LNCAP (cell line): ENCODE data around the gene CAMTA1.

ENCODE experiments used
- TF ChIP-seq, protein P1 (sequence below): fragments of 450-650 bp; IDR thresholded peaks from 2 replicates; pipeline ENCODE4 v1.5.1; 2017; ENCODE audit warnings: mild to moderate bottlenecking

CAMTA1 gene

GRCh38 chr1:7476402-7476801, 691.1 kb downstream of the CAMTA1 start:
- TF ChIP-seq, protein P1, sequence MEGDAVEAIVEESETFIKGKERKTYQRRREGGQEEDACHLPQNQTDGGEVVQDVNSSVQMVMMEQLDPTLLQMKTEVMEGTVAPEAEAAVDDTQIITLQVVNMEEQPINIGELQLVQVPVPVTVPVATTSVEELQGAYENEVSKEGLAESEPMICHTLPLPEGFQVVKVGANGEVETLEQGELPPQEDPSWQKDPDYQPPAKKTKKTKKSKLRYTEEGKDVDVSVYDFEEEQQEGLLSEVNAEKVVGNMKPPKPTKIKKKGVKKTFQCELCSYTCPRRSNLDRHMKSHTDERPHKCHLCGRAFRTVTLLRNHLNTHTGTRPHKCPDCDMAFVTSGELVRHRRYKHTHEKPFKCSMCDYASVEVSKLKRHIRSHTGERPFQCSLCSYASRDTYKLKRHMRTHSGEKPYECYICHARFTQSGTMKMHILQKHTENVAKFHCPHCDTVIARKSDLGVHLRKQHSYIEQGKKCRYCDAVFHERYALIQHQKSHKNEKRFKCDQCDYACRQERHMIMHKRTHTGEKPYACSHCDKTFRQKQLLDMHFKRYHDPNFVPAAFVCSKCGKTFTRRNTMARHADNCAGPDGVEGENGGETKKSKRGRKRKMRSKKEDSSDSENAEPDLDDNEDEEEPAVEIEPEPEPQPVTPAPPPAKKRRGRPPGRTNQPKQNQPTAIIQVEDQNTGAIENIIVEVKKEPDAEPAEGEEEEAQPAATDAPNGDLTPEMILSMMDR, result no peak

DNA sequence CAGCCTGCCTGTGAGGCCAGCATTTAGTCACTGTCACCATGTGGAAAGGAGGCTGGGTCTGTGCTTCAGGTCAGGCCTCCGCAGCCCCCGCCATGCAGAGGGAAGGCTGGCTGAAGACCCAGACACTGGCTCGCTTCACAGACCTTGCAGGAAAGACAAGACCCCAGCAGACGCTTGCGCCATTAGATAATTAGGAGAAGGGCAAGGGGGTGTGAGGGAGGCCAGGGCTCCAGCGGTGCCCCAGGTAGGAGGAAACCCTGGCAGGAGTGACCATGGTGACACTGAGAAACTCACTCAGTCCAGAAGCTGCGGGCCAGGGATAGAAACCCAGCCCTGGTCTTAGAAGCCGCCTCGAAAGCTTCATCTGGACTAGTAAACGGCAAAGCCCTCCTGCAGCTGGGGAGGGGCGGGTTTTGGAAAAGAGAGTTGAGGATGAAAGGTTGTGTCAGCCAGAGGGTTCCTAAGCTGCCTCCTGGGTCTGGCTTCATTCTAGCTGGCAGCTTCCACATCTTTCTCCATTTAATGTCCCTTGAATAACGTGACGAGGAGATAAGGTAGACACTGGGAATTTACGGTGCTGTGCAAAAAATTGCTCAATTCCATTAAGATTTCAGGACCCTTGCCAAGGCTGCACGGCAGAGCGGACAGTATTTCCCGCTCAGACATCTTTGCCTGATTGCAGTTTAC, 691.8 kb downstream of the CAMTA1 start:
- TF ChIP-seq, protein P1, result no peak

DNA sequence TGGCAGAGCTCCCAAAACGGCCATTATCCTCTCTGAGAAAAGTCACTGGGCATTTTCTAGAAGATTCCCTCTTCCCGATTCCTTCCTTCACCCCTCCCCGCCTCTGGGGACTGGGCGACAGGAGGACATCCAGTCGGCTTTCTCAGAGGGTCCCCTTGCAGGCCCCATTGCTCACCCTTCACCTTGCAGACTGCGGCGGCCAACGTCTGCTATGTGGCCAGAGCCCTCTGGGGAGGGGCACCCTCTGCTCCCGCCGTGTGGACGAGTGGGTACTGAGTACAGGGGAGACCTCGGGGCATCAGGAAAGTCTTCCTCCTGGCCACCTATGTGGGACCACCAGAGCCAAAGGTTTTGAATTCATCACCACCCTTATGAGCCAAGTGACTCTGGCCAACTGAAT, 692.3 kb downstream of the CAMTA1 start:
- TF ChIP-seq, protein P1, result no peak

DNA sequence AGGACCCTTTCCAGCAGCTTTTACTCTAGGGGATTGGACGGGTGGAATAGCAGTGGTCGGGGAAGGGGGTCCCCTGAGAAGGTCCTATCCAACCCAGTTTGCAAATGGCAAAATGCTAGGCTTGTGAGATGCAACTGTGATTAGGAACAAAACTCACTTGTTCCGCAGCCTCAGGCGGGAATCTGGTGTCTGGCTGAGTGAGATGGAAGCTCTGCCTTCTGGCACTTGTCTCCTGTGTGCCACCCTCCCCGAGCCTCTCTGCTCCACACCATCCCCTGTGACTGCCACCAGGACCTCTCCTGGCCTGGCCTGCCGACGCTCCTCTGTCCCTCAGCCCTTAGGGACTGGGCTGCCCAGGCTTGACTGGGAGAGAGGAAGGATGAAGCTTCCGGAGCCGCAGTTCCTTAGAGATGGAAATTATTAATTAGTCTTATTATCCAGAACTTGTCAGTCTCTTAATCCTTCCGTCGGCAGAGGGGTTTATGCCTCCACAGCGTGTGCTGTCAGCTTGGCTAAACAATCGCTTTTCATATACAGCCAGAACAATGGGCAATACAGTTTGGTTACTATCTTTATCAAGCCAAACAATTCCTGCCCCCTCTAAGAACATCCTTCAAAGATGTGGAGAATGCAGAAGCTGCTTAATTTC, 693.0 kb downstream of the CAMTA1 start:
- TF ChIP-seq, protein P1, result no peak

- TF ChIP-seq, protein P1, result no peak
Measured at GRCh38 chr1:7478809-7479499, 693.7 kb downstream of the CAMTA1 start.

DNA sequence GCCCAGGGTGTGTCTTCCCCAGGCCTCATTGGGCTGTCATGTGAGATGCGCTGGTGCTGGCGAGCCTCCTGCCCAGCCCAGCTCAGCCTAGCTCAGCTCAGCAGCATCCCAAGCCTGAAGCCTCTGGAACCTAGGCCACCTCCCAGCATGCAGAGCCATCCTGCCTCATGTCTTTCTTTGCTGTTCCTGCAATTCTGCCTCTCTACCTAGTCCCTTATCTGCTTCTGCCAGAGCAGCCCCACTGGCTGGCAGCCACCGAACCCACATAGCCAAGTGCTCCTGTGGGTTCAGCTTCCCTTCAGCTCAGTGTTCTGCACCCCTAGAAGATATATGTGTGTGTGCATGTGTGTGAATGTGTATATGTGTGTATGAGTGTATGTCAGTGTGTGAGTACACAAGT, 694.3 kb downstream of the CAMTA1 start:
- TF ChIP-seq, protein P1, result no peak

DNA sequence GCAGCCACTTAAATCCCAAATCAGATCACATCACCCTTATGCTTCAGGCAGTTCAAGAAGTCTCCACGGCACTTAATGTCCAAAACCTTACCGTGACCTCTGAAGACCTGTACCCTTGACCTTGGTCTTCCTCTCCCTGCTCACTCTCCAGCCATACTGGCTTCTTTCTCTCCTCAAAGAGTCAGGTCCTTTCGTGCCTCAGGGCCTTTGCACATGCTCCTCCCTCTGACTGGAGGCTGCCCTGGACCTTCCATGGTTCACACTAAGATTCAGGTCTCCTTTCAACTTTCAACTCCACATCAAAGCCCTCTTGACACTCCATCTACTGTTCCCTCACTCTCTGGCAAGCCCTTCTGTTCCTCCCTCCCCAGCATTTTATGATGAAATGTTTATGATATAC, 695.9 kb downstream of the CAMTA1 start:
- TF ChIP-seq, protein P1, result no peak
